Effector memory CD4-positive, alpha-beta T cell (primary cell): ENCODE data around the gene SCCPDH.

Experiments
- DNase-seq, 3 donors: peaks; one replicate each; pipeline ENCODE4 v3.0.0-alpha.2; 2020
- H3K27ac ChIP-seq: 2 replicates; pipeline ENCODE4 v1.7.0; 2013; ENCODE audit warnings: mild to moderate bottlenecking, low read length, moderate library complexity; ENCODE audit not compliant: insufficient read depth, poor library complexity, severe bottlenecking
- H3K27me3 ChIP-seq: replicated peaks from 2 replicates; pipeline ENCODE4 v1.7.0; 2013; ENCODE audit warnings: mild to moderate bottlenecking, low read length; ENCODE audit not compliant: insufficient read depth, control insufficient read depth, poor library complexity, severe bottlenecking
- H3K36me3 ChIP-seq: 2 replicates; pipeline ENCODE4 v1.7.0; 2013; ENCODE audit warnings: mild to moderate bottlenecking, low read length, moderate library complexity; ENCODE audit not compliant: control insufficient read depth, insufficient read depth
- H3K4me1 ChIP-seq: 2 replicates; pipeline ENCODE4 v1.7.0; 2013; ENCODE audit warnings: low read length, mild to moderate bottlenecking; ENCODE audit not compliant: control insufficient read depth, insufficient read depth, poor library complexity, severe bottlenecking
- H3K4me3 ChIP-seq: 2 replicates; pipeline ENCODE4 v1.7.0; 2013; ENCODE audit warnings: low read length, low read depth, mild to moderate bottlenecking; ENCODE audit not compliant: insufficient read depth, poor library complexity, severe bottlenecking
- H3K9me3 ChIP-seq: 2 replicates; pipeline ENCODE4 v1.7.0; 2013; ENCODE audit warnings: mild to moderate bottlenecking, low read length, moderate library complexity; ENCODE audit not compliant: control insufficient read depth

The SCCPDH gene

DNA sequence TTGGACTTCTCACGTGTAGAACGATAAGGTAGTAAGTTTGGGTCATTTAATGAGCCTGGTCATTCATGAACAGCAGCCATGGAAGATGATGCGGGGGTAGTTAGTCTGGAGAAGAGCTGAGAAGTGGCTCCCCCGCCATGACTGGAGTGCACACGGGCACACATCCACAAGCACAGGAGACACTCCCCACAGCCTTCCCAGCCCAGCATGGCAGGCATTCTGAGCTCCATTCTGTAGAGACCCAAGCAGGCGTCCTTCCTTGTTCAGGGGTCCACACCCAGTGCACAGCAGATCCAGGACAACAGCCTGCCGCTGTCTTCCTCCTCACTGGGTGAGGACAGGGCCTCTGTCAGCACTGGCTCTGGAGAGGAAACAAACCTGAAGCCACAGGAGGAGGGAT lies 57.0 kb downstream of the SCCPDH start:
- DNase-seq, result no peak
- no peaks in the 10 kb centered on the region for H3K4me1 ChIP-seq
- no peaks in the 10 kb centered on the region for H3K27me3 ChIP-seq
- no peaks in the 10 kb centered on the region for H3K36me3 ChIP-seq
- no peaks in the 10 kb centered on the region for H3K9me3 ChIP-seq
- no peak overlapping the region for H3K27ac ChIP-seq
- no peak overlapping the region for H3K4me3 ChIP-seq

- Histone ChIP-seq H3K4me3 (no peak overlapping the region), H3K27ac (no peak overlapping the region)
- DNase-seq, result no peak
These were observed 58.1 kb downstream of the SCCPDH start for GRCh38 chr1:246782120-246782900.

DNA sequence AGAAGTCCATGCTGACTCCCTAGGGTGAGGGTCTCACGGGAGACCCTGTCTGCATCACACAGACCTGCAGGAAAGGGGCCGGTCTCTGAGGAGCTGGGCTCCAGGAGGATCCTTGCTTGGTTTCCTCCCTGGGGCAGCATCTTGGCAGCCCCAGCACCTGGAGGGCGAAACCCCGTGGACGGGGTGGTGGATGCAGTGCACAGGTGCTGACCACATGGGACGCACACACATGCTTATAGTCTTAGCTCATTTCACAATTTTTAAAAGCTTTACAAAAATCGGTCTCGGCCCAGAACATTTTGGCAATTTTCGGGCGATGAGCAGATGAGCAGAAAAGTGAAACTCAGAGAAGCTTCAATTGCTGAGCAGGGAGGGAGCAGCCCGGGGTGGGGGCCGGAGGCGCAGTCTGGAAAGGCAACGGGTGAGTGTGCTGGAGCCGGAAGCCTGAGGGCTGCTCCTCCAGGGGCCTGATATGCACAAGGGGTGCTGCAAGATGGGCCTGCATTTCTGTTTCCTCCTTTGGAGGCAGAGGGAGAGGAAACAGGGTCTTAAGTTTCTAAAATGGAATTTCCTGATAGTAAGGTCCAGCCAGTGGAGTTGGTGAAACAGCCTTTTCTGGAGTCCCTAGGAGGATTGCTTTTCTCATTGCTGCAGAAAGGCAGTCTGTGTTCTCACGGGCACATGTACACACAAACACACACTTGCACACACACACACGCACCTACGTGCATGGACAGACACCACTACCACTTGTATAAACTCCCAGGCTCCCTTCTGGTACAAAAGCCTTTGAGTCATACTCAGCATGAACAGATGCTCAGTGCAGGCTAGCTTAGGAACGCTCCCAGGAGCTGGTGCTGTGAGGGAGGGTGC lies 60.6 kb downstream of the SCCPDH start:
- no peaks in the 10 kb centered on the region for H3K27me3 ChIP-seq
- H3K27ac ChIP-seq, result no peak overlapping the region
- H3K4me3 ChIP-seq, result no peak overlapping the region
- H3K4me1 ChIP-seq, result no peaks in the 10 kb centered on the region
- no peak for DNase-seq
- H3K36me3 ChIP-seq, result no peaks in the 10 kb centered on the region
- no peaks in the 10 kb centered on the region for H3K9me3 ChIP-seq

More at GRCh38 chr1:246782120-246782900, 58.1 kb downstream of the SCCPDH start:
- Histone ChIP-seq H3K36me3 (no peaks in the 10 kb centered on the region), H3K9me3 (no peaks in the 10 kb centered on the region), H3K4me1 (no peaks in the 10 kb centered on the region), H3K27me3 (no peaks in the 10 kb centered on the region)

DNA sequence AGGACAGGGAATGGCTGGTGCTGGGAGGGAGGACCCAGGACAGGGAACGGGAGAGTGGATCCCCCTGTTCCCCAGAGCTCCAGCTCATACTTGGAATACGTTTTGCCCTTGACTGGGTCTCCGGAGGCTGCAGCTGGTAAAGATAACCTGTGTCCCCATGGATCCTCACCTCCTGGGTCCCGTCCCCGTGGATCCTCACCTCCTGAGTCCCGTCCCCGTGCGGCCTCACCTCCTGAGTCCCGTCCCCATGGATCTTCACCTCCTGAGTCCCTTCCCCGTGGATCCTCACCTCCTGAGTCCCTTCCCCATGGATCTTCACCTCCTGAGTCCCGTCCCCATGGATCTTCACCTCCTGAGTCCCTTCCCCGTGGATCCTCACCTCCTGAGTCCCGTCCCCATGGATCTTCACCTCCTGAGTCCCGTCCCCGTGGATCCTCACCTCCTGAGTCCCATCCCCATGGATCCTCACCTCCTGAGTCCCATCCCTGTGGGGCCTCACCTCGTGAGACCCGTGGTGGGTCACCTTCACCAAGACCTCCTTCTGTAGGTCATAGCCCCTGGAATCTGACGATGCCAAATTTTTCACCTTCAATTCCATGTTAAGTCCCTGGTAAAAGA lies 61.4 kb downstream of the SCCPDH start:
- no peak for DNase-seq

GRCh38 chr1:246786606-246787238 lies 62.5 kb downstream of the SCCPDH start:
- H3K36me3 ChIP-seq, result no peaks in the 10 kb centered on the region
- DNase-seq, result no peak
- no peak overlapping the region for H3K4me3 ChIP-seq
- H3K9me3 ChIP-seq, result no peaks in the 10 kb centered on the region
- H3K27ac ChIP-seq, result no peak overlapping the region
- peaks cover 4% of the 10 kb centered on the region for H3K27me3 ChIP-seq
- no peaks in the 10 kb centered on the region for H3K4me1 ChIP-seq

More for the DNA sequence above, 61.4 kb downstream of the SCCPDH start:
- Histone ChIP-seq H3K36me3 (no peaks in the 10 kb centered on the region), H3K27me3 (peaks cover 4% of the 10 kb centered on the region), H3K4me1 (no peaks in the 10 kb centered on the region), H3K27ac (no peak overlapping the region), H3K4me3 (no peak overlapping the region), H3K9me3 (no peaks in the 10 kb centered on the region)

DNA sequence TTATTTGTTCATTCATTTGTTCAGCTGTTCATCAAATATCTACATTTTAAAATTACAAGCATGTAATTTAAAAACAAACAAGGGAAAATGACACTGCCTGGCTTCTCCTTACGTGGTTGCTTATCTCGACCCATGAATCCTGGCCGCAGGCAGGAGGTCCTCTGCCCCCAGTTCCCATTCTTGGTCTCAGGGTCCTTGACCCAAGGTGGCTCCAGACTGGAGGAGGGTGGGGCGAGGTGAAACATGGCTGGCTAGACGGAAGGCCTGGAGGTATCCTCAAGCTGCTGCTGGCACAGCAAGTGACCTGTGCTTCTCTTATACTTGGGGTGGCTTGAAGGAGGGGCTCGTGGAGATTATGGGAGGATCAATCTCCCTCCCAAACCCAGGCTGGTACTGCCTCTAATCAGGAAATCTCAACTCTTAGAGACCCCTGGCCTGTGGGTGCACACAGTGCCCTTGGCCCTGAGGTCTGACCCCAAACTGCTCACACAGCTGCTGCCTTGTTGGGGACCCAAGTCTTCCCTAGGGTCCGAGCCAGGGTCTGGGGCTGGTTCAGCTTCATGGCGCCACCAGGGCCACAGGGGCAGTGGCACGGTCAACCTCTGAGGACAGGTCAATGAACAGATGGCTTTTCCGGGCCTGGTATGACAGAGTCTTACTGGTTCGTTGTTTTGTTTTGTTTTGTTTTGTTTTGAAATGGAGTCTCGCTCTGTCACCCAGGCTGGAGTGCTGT lies 63.7 kb downstream of the SCCPDH start:
- peaks cover 4% of the 10 kb centered on the region for H3K27me3 ChIP-seq
- no peak for DNase-seq

DNA sequence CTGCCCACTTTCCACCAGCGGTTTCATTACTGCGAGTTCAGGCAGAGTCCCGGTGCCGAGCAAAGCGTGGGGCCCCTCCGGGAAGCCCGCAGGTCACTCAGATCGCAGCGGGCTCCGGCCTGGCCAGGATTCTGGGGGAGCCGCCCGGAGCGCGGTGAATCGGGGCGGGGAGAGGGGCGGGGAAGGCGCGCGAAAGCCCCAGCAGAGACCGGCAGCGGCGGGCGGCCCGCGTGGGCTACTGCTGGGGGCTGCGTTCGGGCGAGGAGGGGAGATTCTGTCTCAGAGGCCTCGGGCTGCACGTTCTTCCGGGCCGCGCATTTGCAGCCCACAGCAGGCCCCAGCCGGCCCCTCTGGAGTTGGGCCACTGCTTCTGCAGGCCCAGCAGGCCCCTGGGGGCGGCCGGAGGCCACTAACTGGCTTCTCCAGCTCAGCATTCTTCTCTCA lies 64.7 kb downstream of the SCCPDH start:
- H3K36me3 ChIP-seq, result no peaks in the 10 kb centered on the region
- peaks cover 4% of the 10 kb centered on the region for H3K27me3 ChIP-seq
- H3K9me3 ChIP-seq, result no peaks in the 10 kb centered on the region
- no peaks in the 10 kb centered on the region for H3K4me1 ChIP-seq
- DNase-seq, result no peak
- no peak overlapping the region for H3K4me3 ChIP-seq
- H3K27ac ChIP-seq, result no peak overlapping the region

More for the DNA sequence above, 63.7 kb downstream of the SCCPDH start:
- no peaks in the 10 kb centered on the region for H3K9me3 ChIP-seq
- H3K27ac ChIP-seq, result no peak overlapping the region
- H3K4me3 ChIP-seq, result no peak overlapping the region
- no peaks in the 10 kb centered on the region for H3K36me3 ChIP-seq
- H3K4me1 ChIP-seq, result no peaks in the 10 kb centered on the region

DNA sequence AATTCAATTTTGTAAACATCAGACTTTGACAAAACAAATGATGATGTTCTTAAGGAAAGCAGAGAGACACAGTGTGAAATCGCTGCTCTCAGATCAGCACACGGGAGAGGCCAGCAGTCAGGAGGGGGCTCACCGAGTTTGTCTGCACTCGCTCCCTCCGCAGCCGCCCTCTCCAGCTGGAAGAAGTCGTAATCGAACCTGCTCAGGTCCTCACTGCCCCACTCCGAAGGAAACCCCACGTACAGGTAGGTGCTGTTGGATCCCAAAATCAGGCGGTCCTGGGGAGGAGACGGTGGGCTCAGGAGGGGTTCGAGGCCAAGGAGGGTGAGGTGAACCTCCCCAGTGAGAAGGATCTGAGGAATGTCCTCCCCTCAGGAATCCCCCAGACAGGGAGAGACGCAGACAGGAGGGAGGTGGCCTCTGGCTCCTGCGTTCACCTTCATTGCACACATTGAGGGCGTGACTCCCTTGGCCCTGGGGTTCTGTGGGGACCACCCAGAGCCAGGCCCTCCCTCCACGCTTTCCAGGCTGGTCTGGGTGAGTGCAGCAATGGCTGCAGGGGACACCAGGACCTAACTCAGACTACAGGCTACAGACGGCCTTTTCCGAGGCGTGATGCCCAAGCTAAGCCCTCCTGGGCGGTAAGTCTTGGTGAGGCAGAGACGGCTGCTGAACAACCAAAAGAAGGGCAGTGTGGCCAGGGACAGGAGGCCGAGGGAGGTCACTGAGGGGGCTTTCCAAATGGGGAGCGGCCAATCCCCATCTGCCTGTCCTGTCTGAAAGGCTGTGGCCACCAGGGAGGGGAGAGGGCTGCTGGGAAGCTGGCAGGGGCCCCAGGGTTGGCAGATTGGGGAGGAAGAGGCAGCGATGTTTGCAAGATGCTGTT lies 65.5 kb downstream of the SCCPDH start:
- no peaks in the 10 kb centered on the region for H3K9me3 ChIP-seq
- H3K4me3 ChIP-seq, result no peak overlapping the region
- no peaks in the 10 kb centered on the region for H3K36me3 ChIP-seq
- H3K27me3 ChIP-seq, result peaks cover 4% of the 10 kb centered on the region
- no peak overlapping the region for H3K27ac ChIP-seq
- DNase-seq, result no peak
- H3K4me1 ChIP-seq, result no peaks in the 10 kb centered on the region
